ENCODE measurements around the gene RAB4B.
"Not testable (repeated sequence)": the region's sequence is repeated elsewhere in the genome, so short reads cannot be mapped to it uniquely, and the experiment has no call there.

Gene RAB4B

GRCh38 chr19:40802300-40803169 is 24.5 kb downstream of the RAB4B start:
- in situ Hi-C loops (cut with MboI; ENCODE audit: low sequenced_read_pairs) = no loop called here

GRCh38 chr19:40803170-40803856 is 25.3 kb downstream of the RAB4B start:
- in situ Hi-C loops (cut with MboI; ENCODE audit: low sequenced_read_pairs) = no loop called here

- in situ Hi-C loops (cut with MboI; ENCODE audit: low sequenced_read_pairs) = no loop called here
Observed at GRCh38 chr19:40803857-40804782, 26.1 kb downstream of the RAB4B start.

GRCh38 chr19:40804783-40805242 is 26.8 kb downstream of the RAB4B start:
- in situ Hi-C loops (cut with MboI; ENCODE audit: low sequenced_read_pairs) = no loop called here

GRCh38 chr19:40805258-40805868 is 27.3 kb downstream of the RAB4B start:
- in situ Hi-C loops (cut with MboI; ENCODE audit: low sequenced_read_pairs) = no loop called here

- in situ Hi-C loops (cut with MboI; ENCODE audit: low sequenced_read_pairs) = no loop called here
Observed at GRCh38 chr19:40806423-40807146, 28.5 kb downstream of the RAB4B start.

- in situ Hi-C loops (cut with MboI; ENCODE audit: low sequenced_read_pairs) = no loop called here
Observed at GRCh38 chr19:40807147-40808020, 29.3 kb downstream of the RAB4B start.

- in situ Hi-C loops (cut with MboI; ENCODE audit: low sequenced_read_pairs) = no loop called here
Observed at GRCh38 chr19:40808021-40808325, 29.9 kb downstream of the RAB4B start.

- in situ Hi-C loops (cut with MboI; ENCODE audit: low sequenced_read_pairs) = no loop called here
Observed at GRCh38 chr19:40808497-40808896, 30.4 kb downstream of the RAB4B start.

GRCh38 chr19:40809358-40810086 is 31.5 kb downstream of the RAB4B start:
- in situ Hi-C loops (cut with MboI; ENCODE audit: low sequenced_read_pairs) = no loop called here

GRCh38 chr19:40810160-40810559 is 32.1 kb downstream of the RAB4B start:
- in situ Hi-C loops (cut with MboI; ENCODE audit: low sequenced_read_pairs) = no loop called here

GRCh38 chr19:40810649-40811408 is 32.8 kb downstream of the RAB4B start:
- in situ Hi-C loops (cut with MboI; ENCODE audit: low sequenced_read_pairs) = not testable (repeated sequence)

GRCh38 chr19:40811478-40812341 is 33.7 kb downstream of the RAB4B start:
- in situ Hi-C loops (cut with MboI; ENCODE audit: low sequenced_read_pairs) = no loop called here

- in situ Hi-C loops (cut with MboI; ENCODE audit: low sequenced_read_pairs) = not testable (repeated sequence)
Observed at GRCh38 chr19:40812571-40812970, 34.5 kb downstream of the RAB4B start.

- in situ Hi-C loops (cut with MboI; ENCODE audit: low sequenced_read_pairs) = no loop called here
Observed at GRCh38 chr19:40813182-40813581, 35.1 kb downstream of the RAB4B start.

GRCh38 chr19:40815223-40815622 is 37.2 kb downstream of the RAB4B start:
- in situ Hi-C loops (cut with MboI; ENCODE audit: low sequenced_read_pairs) = no loop called here

Measured in HL-60/S4 treated with retinoic acid at 250 ng/mL for 4 days and 3 days (cell line).